Osteocyte (in vitro differentiated cells): ENCODE results near the gene FUOM. TPM values are rescaled to one million over a fixed set of nuclear protein-coding genes. Genes with fewer than 3 reads are reported as not detected.

Source experiments
- DNase-seq: peaks from one replicate; pipeline ENCODE4 v3.0.0; 2021; ENCODE audit warnings: mixed read lengths; ENCODE audit not compliant: unreplicated experiment; ENCODE audit errors: extremely low spot score
- H3K27ac Mint-ChIP-seq: one replicate; pipeline ENCODE4 v1.8.0; 2021; ENCODE audit warnings: mild to moderate bottlenecking, mixed read lengths; ENCODE audit not compliant: unreplicated experiment
- H3K27me3 Mint-ChIP-seq: one replicate; pipeline ENCODE4 v1.8.0; 2021; ENCODE audit warnings: mixed read lengths; ENCODE audit not compliant: unreplicated experiment
- H3K36me3 Mint-ChIP-seq: one replicate; pipeline ENCODE4 v1.8.0; 2021; ENCODE audit warnings: mixed read lengths; ENCODE audit not compliant: unreplicated experiment
- H3K4me1 Mint-ChIP-seq: one replicate; pipeline ENCODE4 v1.8.0; 2021; ENCODE audit warnings: mixed read lengths; ENCODE audit not compliant: unreplicated experiment
- H3K4me3 Mint-ChIP-seq: one replicate; pipeline ENCODE4 v1.8.0; 2021; ENCODE audit warnings: mild to moderate bottlenecking, moderate library complexity, mixed read lengths; ENCODE audit not compliant: unreplicated experiment
- H3K9me3 Mint-ChIP-seq: one replicate; pipeline ENCODE4 v1.8.0; 2021; ENCODE audit warnings: mixed read lengths; ENCODE audit not compliant: unreplicated experiment
- CTCF ChIP-seq: fragments of 200-600 bp; sonication (generic); IDR thresholded peaks from 2 replicates; pipeline ENCODE4 v1.5.0; 2021; ENCODE audit warnings: antibody characterized with exemption, mild to moderate bottlenecking, moderate library complexity
- total RNA-seq: library from RNA; stranded (reverse); gene quantifications from 2 replicates; pipeline ENCODE4 v1.2.1, GENCODE V29; 2021

Gene FUOM
- total RNA-seq, 1 donor from 2014 or later: 24.0 TPM

DNA sequence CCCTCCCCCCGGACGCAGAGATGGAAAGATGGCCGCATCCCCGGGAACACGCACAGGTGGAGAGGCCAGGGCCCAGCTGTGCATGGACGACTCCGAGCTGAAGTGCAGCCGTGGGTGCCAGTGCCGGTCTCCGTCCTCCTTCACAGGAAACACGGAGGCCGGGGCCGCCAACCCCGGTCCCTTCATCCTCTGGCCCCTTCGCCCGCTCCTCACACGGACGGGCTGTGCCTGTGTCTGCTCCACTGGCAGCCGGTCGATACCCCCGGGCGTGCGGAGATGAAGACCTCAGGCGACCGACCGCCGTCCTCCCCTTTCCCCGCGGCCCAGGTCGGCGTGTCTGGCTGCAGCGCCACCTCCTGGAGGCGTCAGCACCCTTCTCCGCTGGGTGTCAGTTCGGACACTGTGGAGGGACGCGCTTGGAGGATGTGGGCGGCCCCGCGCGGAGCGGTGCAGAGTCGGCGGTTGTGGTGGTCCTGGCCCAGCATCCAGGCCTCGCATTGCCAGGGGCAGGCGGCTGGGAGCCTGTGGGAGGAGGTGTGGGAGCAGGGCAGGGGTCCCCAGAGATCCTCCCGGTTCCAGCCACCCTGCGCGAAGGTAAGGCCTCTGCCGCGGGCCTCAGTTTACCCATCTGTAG, 39.2 kb downstream of the FUOM start:
- Mint-ChIP-seq H3K36me3 (no peaks in the 10 kb centered on the region), H3K27ac (no peak overlapping the region), H3K4me3 (peak overlapping the region; percentile 71), H3K4me1 (peaks cover 6% of the 10 kb centered on the region), H3K9me3 (no peaks in the 10 kb centered on the region), H3K27me3 (no peaks in the 10 kb centered on the region)
- peak; percentile 92 for TF ChIP-seq CTCF
- peak; percentile 91 for DNase-seq

- Mint-ChIP-seq H3K27me3 (no peaks in the 10 kb centered on the region), H3K9me3 (no peaks in the 10 kb centered on the region), H3K4me3 (no peak overlapping the region), H3K36me3 (peaks cover 5% of the 10 kb centered on the region), H3K4me1 (peaks cover 6% of the 10 kb centered on the region), H3K27ac (no peak overlapping the region)
- no peak for TF ChIP-seq CTCF
- DNase-seq: no peak
These were observed 41.1 kb downstream of the FUOM start for GRCh38 chr10:133316732-133317131.

DNA sequence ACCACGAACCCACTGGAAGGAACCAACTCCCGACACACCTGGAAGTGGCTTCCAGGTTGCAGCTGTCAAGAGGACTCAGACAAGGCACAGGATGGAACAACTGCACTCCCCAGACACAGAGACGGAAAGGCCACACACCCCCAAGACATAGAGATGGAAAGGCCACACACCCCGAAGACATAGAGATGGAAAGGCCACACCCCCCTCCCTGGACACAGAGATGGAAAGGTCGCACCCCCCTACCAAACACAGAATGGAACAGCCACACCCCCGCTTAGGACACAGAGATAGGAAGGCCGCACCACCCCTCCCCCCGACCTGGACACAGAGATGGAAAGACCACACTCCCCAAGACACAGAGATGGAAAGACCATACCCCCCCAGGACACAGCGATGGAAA, 41.6 kb downstream of the FUOM start:
- H3K27ac Mint-ChIP-seq: no peak overlapping the region
- TF ChIP-seq CTCF: no peak
- no peak for DNase-seq
- H3K4me3 Mint-ChIP-seq: no peak overlapping the region
- no peaks in the 10 kb centered on the region for H3K9me3 Mint-ChIP-seq
- H3K36me3 Mint-ChIP-seq: peaks cover 5% of the 10 kb centered on the region
- H3K4me1 Mint-ChIP-seq: peaks cover 6% of the 10 kb centered on the region
- no peaks in the 10 kb centered on the region for H3K27me3 Mint-ChIP-seq

GRCh38 chr10:133315847-133316246, 42.0 kb downstream of the FUOM start:
- DNase-seq: no peak
- no peak for TF ChIP-seq CTCF
- peaks cover 6% of the 10 kb centered on the region for H3K4me1 Mint-ChIP-seq
- no peaks in the 10 kb centered on the region for H3K27me3 Mint-ChIP-seq
- H3K4me3 Mint-ChIP-seq: no peak overlapping the region
- peaks cover 7% of the 10 kb centered on the region for H3K36me3 Mint-ChIP-seq
- no peaks in the 10 kb centered on the region for H3K9me3 Mint-ChIP-seq
- no peak overlapping the region for H3K27ac Mint-ChIP-seq

- DNase-seq: no peak
- Mint-ChIP-seq H3K27ac (no peak overlapping the region), H3K36me3 (peaks cover 10% of the 10 kb centered on the region), H3K9me3 (no peaks in the 10 kb centered on the region), H3K4me3 (no peak overlapping the region), H3K4me1 (peaks cover 6% of the 10 kb centered on the region), H3K27me3 (no peaks in the 10 kb centered on the region)
- TF ChIP-seq CTCF: no peak
These were observed 42.9 kb downstream of the FUOM start for GRCh38 chr10:133314911-133315310.
